HEK293T (cell line): ENCODE measurements around the gene EPHA4.

Experiments
- CTCF ChIA-PET: fragments of 350-600 bp; formaldehyde crosslinking; extraction: SDS; loops from one replicate; lab custom pipeline; 2021; ENCODE audit warnings: antibody characterized with exemption, inconsistent platforms; lab: Yijun Ruan, JAX
- POLR2A ChIA-PET: fragments of 350-600 bp; formaldehyde crosslinking; extraction: SDS; loops from one replicate; lab custom pipeline; 2020; ENCODE audit warnings: antibody characterized with exemption, inconsistent platforms; lab: Yijun Ruan, JAX
- DNase-seq: peaks from one replicate; pipeline ENCODE4 v3.0.0; 2012; ENCODE audit warnings: mixed read lengths; ENCODE audit errors: extremely low spot score
- ARNT ChIP-seq: fragments of 450-650 bp; IDR thresholded peaks from 2 replicates; pipeline ENCODE4 v1.6.1; 2017; ENCODE audit warnings: mild to moderate bottlenecking
- BHLHE40 ChIP-seq: fragments of 450-650 bp; IDR thresholded peaks from 2 replicates; pipeline ENCODE4 v1.6.1; 2016; ENCODE audit warnings: mild to moderate bottlenecking, moderate library complexity, borderline replicate concordance
- CTBP1 ChIP-seq: fragments of 450-650 bp; IDR thresholded peaks from 2 replicates; pipeline ENCODE4 v1.6.1; 2016; ENCODE audit warnings: borderline replicate concordance
- ELF4 ChIP-seq: fragments of 450-650 bp; IDR thresholded peaks from 2 replicates; pipeline ENCODE4 v1.6.1; 2017; ENCODE audit warnings: antibody characterized with exemption
- FOXA1 ChIP-seq: fragments of 450-650 bp; IDR thresholded peaks from 2 replicates; pipeline ENCODE4 v1.6.1; 2016; ENCODE audit warnings: mild to moderate bottlenecking
- FOXK2 ChIP-seq: fragments of 450-650 bp; IDR thresholded peaks from 2 replicates; pipeline ENCODE4 v1.6.1; 2016; ENCODE audit warnings: mild to moderate bottlenecking
- FOXM1 ChIP-seq: fragments of 450-650 bp; IDR thresholded peaks from 2 replicates; pipeline ENCODE4 v1.6.1; 2017; ENCODE audit warnings: mild to moderate bottlenecking, borderline replicate concordance
- HDGF ChIP-seq: fragments of 450-650 bp; IDR thresholded peaks from 2 replicates; pipeline ENCODE4 v1.6.1; 2017; ENCODE audit warnings: antibody characterized with exemption, borderline replicate concordance
- L3MBTL2 ChIP-seq: fragments of 450-650 bp; conservative IDR thresholded peaks from 2 replicates; pipeline ENCODE4 v1.6.1; 2016; ENCODE audit warnings: mild to moderate bottlenecking
- LEF1 ChIP-seq: fragments of 450-650 bp; IDR thresholded peaks from 2 replicates; pipeline ENCODE4 v1.6.1; 2017; ENCODE audit warnings: mild to moderate bottlenecking, borderline replicate concordance
- NFRKB ChIP-seq: fragments of 450-650 bp; IDR thresholded peaks from 2 replicates; pipeline ENCODE4 v1.6.1; 2016; ENCODE audit warnings: mild to moderate bottlenecking, moderate library complexity
- SP1 ChIP-seq: fragments of 450-650 bp; IDR thresholded peaks from 2 replicates; pipeline ENCODE4 v1.6.1; 2017
- SUZ12 ChIP-seq: fragments of 450-650 bp; IDR thresholded peaks from 2 replicates; pipeline ENCODE4 v1.6.1; 2016; ENCODE audit warnings: mild to moderate bottlenecking
- TARDBP ChIP-seq: fragments of 450-650 bp; IDR thresholded peaks from 2 replicates; pipeline ENCODE4 v1.6.1; 2016
- ZNF384 ChIP-seq: fragments of 450-650 bp; IDR thresholded peaks from 2 replicates; pipeline ENCODE4 v1.6.1; 2016
- TF ChIP-seq, protein P1 (sequence below): fragments of 450-650 bp; IDR thresholded peaks from 2 replicates; pipeline ENCODE4 v1.6.1; 2016

EPHA4 gene

DNA sequence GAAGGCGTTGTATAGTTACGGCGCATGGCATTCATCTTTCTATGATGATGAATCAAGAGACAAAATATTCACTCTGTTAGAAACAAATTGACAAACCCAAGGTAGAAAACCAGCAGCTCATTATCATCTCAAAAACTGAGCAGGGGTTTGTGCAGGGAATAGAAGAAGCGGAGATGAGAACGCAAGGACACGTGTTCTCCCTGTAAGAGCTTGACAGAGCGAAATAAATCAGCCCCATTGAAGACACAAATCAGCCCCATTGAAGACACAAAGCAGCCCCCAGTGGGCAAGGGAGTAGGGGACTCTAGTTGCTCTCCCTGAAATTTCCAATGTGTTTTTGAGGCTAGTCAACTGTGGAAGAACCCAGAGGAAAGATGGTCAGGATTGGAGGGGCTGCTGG lies 199.2 kb downstream of the EPHA4 start:
- CTCF ChIA-PET: interaction anchor here (0.6 to 1.5 kb wide), 8 partner anchors 10 to 1928 kb away, joined by 3 to 5 read pairs (median 3); no protein-coding TSS in a partner anchor

DNA sequence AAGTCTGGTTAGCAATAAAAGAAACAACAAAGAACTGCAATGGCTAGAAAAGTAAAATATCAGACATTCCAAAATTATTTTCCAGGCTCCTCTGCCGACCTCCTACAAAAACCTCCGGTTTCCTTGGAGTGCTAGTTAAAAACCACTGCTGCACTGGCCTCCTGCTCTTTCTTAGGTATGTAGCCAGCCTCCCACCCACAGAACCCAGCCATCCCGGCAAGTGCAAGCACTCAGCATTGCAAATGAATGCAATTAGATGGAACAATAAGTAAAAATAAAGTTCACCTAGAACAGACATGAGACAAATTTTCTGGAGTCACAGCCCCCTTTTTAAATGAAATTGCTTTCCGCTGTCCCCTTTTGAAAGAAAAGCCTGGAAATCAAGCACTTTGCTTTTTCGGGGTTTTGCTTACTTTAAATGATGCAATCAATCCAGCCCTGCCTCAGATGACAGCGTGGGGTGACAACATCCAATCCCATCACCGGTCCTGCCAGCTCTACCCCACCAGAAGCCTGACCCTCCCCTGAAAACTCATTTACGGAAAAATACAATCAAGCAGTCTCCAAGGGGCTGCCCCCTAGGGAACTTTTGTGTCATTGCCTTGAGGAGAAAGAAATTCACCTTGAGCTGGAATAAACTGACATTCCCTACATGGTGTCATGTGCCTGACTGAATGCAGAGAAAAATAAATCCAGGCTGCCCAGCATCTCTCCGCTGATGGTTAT lies 199.8 kb downstream of the EPHA4 start:
- ChIA-PET CTCF (interaction anchor here (0.6 to 1.5 kb wide), 9 partner anchors 9 to 1927 kb away, joined by 3 to 5 read pairs (median 3); no protein-coding TSS in a partner anchor), POLR2A (no interaction called here)
- TF ChIP-seq FOXA1 (no peak), LEF1 (no peak), ZNF384 (no peak), ARNT (no peak), CTBP1 (no peak), SUZ12 (no peak), TARDBP (no peak), BHLHE40 (no peak), HDGF (no peak), NFRKB (no peak), SP1 (no peak), L3MBTL2 (no peak), FOXK2 (no peak)
- TF ChIP-seq, protein P1, sequence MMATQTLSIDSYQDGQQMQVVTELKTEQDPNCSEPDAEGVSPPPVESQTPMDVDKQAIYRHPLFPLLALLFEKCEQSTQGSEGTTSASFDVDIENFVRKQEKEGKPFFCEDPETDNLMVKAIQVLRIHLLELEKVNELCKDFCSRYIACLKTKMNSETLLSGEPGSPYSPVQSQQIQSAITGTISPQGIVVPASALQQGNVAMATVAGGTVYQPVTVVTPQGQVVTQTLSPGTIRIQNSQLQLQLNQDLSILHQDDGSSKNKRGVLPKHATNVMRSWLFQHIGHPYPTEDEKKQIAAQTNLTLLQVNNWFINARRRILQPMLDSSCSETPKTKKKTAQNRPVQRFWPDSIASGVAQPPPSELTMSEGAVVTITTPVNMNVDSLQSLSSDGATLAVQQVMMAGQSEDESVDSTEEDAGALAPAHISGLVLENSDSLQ: no peak
- peak; percentile 59 for DNase-seq

More for the DNA sequence above, 199.2 kb downstream of the EPHA4 start:
- DNase-seq: no peak
- no peak for TF ChIP-seq SP1
- TF ChIP-seq FOXM1: no peak
- TF ChIP-seq TARDBP: no peak
- TF ChIP-seq SUZ12: no peak
- no peak for TF ChIP-seq BHLHE40
- no peak for TF ChIP-seq ZNF384
- no peak for TF ChIP-seq CTBP1
- no peak for TF ChIP-seq L3MBTL2
- TF ChIP-seq, protein P1: no peak
- no peak for TF ChIP-seq HDGF
- no peak for TF ChIP-seq NFRKB
- TF ChIP-seq FOXA1: no peak
- no peak for TF ChIP-seq ELF4
- no peak for TF ChIP-seq LEF1
- no peak for TF ChIP-seq ARNT
- no peak for TF ChIP-seq FOXK2
- POLR2A ChIA-PET: no interaction called here

DNA sequence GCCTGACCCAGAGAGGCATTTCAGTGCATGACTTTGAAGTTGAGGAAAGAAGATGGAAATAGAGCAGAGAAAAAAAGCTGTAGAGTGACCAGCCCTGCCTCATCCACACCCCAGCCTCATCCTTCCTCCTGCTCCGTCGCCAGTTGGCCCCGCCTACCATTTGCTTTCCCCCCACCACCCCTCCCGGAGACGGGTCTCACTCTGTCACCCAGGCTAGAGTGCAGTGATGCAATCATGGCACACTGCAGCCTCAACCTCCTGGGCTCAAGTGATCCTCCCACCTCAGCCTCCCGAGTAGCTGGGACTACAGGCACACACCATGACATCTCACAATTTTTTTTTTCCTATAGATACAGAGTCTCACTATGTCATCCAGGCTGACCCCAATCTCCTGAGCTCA lies 200.8 kb downstream of the EPHA4 start:
- ChIA-PET POLR2A (interaction anchor here (1.0 kb wide), 1 partner anchor 182 kb away, joined by 3 read pairs; no protein-coding TSS in a partner anchor), CTCF (no interaction called here)
- no peak for TF ChIP-seq CTBP1
- no peak for TF ChIP-seq HDGF
- TF ChIP-seq BHLHE40: no peak
- TF ChIP-seq ELF4: no peak
- no peak for TF ChIP-seq FOXM1
- TF ChIP-seq FOXK2: no peak
- TF ChIP-seq, protein P1: no peak
- no peak for TF ChIP-seq ZNF384
- TF ChIP-seq ARNT: no peak
- TF ChIP-seq TARDBP: no peak
- no peak for TF ChIP-seq SUZ12
- no peak for TF ChIP-seq L3MBTL2
- TF ChIP-seq FOXA1: no peak
- TF ChIP-seq NFRKB: no peak
- TF ChIP-seq SP1: no peak
- TF ChIP-seq LEF1: no peak
- no peak for DNase-seq

DNA sequence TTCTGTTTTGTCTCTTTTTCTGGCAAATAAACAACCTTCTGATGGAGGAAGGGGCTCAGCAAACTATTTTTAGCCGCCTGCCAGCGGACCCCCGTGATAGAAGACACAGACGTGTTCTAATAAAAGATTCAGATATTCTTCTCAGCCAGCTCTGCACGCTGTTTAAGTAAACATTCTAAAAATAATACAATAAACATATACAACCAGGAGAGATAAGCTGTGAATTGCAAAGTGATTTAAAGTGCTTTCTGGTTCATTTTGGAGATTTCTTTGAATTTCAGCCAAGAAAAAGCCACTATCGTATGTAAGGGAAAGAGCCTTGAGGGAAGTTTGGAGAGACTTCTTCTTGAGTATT lies 201.3 kb downstream of the EPHA4 start:
- DNase-seq: no peak
- ChIA-PET CTCF (no interaction called here), POLR2A (interaction anchor here (1.0 kb wide), 1 partner anchor 183 kb away, joined by 3 read pairs; no protein-coding TSS in a partner anchor)
- TF ChIP-seq BHLHE40: no peak
- TF ChIP-seq SUZ12: no peak
- no peak for TF ChIP-seq FOXK2
- no peak for TF ChIP-seq L3MBTL2
- TF ChIP-seq SP1: no peak
- TF ChIP-seq, protein P1: no peak
- no peak for TF ChIP-seq FOXM1
- no peak for TF ChIP-seq TARDBP
- no peak for TF ChIP-seq CTBP1
- no peak for TF ChIP-seq HDGF
- no peak for TF ChIP-seq FOXA1
- no peak for TF ChIP-seq ZNF384
- no peak for TF ChIP-seq LEF1
- TF ChIP-seq ELF4: no peak
- TF ChIP-seq NFRKB: no peak
- TF ChIP-seq ARNT: no peak
